Measurements from ENCODE around the gene CD82. TPM values are rescaled to one million over a fixed set of nuclear protein-coding genes. Genes with fewer than 3 reads are reported as not detected.

CD82 gene
- polyA plus RNA-seq, 3 donors = 40.8 to 89.0 (median 43.0) TPM

DNA sequence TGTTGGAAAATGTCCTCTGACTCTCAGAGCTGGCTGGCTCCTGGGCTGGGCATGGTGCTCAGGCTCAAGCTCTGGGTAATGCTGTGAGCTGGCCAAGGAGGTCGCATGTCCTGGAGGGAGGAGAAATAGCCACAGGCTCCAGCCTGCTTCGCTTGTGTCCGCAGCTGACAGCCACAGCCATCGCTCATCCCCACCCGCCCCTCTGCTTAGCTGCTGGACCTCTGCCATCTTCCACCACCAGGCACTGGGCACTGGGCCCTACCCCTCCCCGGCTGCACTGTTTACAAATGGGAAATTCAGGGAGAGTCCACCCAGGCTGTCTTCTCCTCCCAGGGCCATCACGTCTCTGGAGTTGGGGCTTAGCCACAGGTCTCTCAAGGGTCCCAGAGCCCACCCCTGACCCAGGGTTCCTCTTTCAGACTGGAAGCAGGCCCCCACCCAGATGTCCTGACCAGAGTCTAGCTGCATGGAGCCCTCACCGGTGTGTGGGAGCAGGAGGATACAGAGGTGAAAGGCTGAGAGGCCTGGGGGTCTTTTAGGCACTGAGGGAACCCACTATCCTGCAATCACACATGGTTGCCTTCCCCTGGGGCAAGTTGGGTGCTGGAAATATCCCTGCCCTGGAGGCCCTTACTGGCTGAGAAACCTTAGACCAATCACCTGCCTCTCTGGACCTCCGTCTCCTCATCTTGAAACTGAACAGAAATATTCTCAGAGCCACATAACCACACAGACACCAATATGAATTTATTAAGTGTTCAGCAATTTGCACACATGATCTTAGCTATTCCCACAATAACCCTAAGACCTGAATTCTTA is 62.7 kb downstream of the CD82 start:
- Histone ChIP-seq H3K27ac (ENCODE audit: low read depth in 1 of 2, low read length in 2 of 2) (no peak overlapping the region), H3K79me2 (ENCODE audit: insufficient read depth, low read length) (no peaks in the 10 kb centered on the region), H3K4me2 (replicated peaks; ENCODE audit: extremely low read depth, low read length, poor library complexity, severe bottlenecking) (no peak overlapping the region), H3K9me3 (replicated peaks in 1 of 2; ENCODE audit: control insufficient read depth in 1 of 2, insufficient read depth in 1 of 2, low read length in 2 of 2) (no peaks in the 10 kb centered on the region), H3K36me3 (replicated peaks in 1 of 2; ENCODE audit: control insufficient read depth in 1 of 2, insufficient read depth in 2 of 2, low read length in 2 of 2) (no peaks in the 10 kb centered on the region), H3K9ac (ENCODE audit: insufficient read depth, low read length, poor library complexity, severe bottlenecking) (no peak overlapping the region), H3K4me3 (replicated peaks in 1 of 3; ENCODE audit: low read depth in 2 of 3, low read length in 3 of 3) (no peak overlapping the region), H2AFZ (ENCODE audit: insufficient read depth, low read depth, low read length, poor library complexity, severe bottlenecking) (no peak overlapping the region), H3K27me3 (ENCODE audit: control insufficient read depth in 2 of 2, insufficient read depth in 2 of 2, low read length in 2 of 2) (no peaks in the 10 kb centered on the region), H3K4me1 (ENCODE audit: control insufficient read depth in 1 of 2, insufficient read depth in 2 of 2, low read length in 2 of 2) (peaks cover 19 to 25% of the 10 kb centered on the region in 2 donors), H4K20me1 (ENCODE audit: insufficient read depth, low read length) (no peaks in the 10 kb centered on the region)
- peak in 1 of 3 donors; percentile 6 for DNase-seq
- no peak overlapping the region for H3K27ac Mint-ChIP-seq
- peaks cover 5 to 6% of the 10 kb centered on the region in 2 donors for H3K36me3 Mint-ChIP-seq
- H3K27me3 Mint-ChIP-seq (ENCODE audit: low read depth in 3 of 3) = peaks cover 28 to 35% (median 31%) of the 10 kb centered on the region in 3 donors
- peak overlapping the region in 1 of 2 donors; percentile 16 for H3K4me3 Mint-ChIP-seq
- intact Hi-C loops (cut with micrococcal nuclease) = loop anchor here (5.0 to 10.0 kb wide), 2 partner anchors 147 to 284 kb away; no protein-coding TSS in a partner anchor
- WGBS (ENCODE audit: insufficient coverage) = 64% methylated on average over 3 of the region's 9 CpGs
- H3K9me3 Mint-ChIP-seq = peaks cover 0 to 3% (median 0%) of the 10 kb centered on the region in 7 donors
- TF ChIP-seq, protein P1, sequence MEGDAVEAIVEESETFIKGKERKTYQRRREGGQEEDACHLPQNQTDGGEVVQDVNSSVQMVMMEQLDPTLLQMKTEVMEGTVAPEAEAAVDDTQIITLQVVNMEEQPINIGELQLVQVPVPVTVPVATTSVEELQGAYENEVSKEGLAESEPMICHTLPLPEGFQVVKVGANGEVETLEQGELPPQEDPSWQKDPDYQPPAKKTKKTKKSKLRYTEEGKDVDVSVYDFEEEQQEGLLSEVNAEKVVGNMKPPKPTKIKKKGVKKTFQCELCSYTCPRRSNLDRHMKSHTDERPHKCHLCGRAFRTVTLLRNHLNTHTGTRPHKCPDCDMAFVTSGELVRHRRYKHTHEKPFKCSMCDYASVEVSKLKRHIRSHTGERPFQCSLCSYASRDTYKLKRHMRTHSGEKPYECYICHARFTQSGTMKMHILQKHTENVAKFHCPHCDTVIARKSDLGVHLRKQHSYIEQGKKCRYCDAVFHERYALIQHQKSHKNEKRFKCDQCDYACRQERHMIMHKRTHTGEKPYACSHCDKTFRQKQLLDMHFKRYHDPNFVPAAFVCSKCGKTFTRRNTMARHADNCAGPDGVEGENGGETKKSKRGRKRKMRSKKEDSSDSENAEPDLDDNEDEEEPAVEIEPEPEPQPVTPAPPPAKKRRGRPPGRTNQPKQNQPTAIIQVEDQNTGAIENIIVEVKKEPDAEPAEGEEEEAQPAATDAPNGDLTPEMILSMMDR (IDR thresholded peaks at IDR 0.05) = no peak
- H3K4me1 Mint-ChIP-seq = peaks cover 48% of the 10 kb centered on the region

DNA sequence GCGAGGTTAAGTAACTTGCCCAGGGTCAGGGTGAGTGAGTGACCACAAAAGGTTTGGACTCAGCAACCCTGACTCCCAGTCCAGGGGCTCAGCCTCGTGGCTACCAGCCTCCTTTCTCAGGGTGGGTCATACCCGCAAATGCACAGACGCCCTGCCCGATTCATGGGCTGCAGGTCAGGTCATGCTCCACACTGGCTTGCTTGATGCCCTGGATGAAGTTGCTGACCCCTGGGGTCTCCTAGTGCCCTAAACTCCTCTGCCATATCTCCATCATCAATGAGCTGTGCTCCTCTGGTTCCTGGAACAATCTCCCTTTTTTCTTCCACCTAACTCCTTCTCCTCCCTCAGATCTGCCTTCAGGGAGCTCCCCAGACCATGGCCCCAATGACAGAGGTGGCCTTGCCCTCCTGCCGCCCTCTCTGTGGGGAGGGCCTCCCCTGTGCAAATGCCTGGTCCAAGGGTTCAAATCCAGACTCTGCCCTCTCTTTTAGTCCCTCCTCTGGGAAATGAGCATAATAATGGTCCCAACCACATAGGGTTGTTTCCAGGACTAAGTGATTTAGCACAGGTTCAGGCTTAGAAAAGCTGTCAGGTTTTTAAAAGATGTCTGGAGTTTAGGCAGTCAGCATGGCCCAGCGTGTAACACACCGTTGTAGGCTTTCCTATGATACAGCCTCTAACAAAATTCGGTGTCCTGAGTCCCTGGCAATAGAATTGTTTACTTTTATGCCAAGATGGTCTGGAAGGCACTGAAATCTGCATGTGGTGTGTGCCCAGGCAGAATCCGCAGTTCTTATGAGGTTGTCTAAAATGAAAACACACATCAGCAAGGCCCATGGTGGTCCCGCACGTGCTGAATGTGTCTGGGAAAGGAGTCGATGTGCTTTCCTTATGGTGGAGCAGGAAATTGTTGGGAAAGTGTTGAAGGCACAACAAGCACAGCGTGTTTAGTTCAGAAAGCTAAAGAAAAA is 63.6 kb downstream of the CD82 start:
- Mint-ChIP-seq H3K27ac (peak overlapping the region in 1 of 7 donors; percentile 3), H3K9me3 (peaks cover 0 to 3% (median 0%) of the 10 kb centered on the region in 7 donors), H3K27me3 (ENCODE audit: low read depth in 3 of 3) (peaks cover 24 to 33% (median 28%) of the 10 kb centered on the region in 3 donors), H3K4me1 (peaks cover 44% of the 10 kb centered on the region), H3K36me3 (peaks cover 3 to 6% of the 10 kb centered on the region in 2 donors), H3K4me3 (peak overlapping the region in 1 of 2 donors; percentile 57)
- H3K9ac ChIP-seq (ENCODE audit: insufficient read depth, low read length, poor library complexity, severe bottlenecking) = no peak overlapping the region
- TF ChIP-seq, protein P1 (IDR thresholded peaks at IDR 0.05) = no peak
- H3K4me1 ChIP-seq (ENCODE audit: control insufficient read depth in 1 of 2, insufficient read depth in 2 of 2, low read length in 2 of 2) = peaks cover 15 to 16% of the 10 kb centered on the region in 2 donors
- DNase-seq = no peak
- no peaks in the 10 kb centered on the region for H3K79me2 ChIP-seq (ENCODE audit: insufficient read depth, low read length)
- H3K27me3 ChIP-seq (ENCODE audit: control insufficient read depth in 2 of 2, insufficient read depth in 2 of 2, low read length in 2 of 2) = no peaks in the 10 kb centered on the region
- H3K4me2 ChIP-seq (replicated peaks; ENCODE audit: extremely low read depth, low read length, poor library complexity, severe bottlenecking) = no peak overlapping the region
- no peak overlapping the region for H3K27ac ChIP-seq (ENCODE audit: low read depth in 1 of 2, low read length in 2 of 2)
- H4K20me1 ChIP-seq (ENCODE audit: insufficient read depth, low read length) = no peaks in the 10 kb centered on the region
- 87% methylated on average over 12 of the region's 14 CpGs for WGBS (ENCODE audit: insufficient coverage)
- intact Hi-C loops (cut with micrococcal nuclease) = loop anchor here (5.0 to 10.0 kb wide), 2 partner anchors 146 to 283 kb away; no protein-coding TSS in a partner anchor
- H3K36me3 ChIP-seq (replicated peaks in 1 of 2; ENCODE audit: control insufficient read depth in 1 of 2, insufficient read depth in 2 of 2, low read length in 2 of 2) = no peaks in the 10 kb centered on the region
- H3K4me3 ChIP-seq (replicated peaks in 1 of 3; ENCODE audit: low read depth in 2 of 3, low read length in 3 of 3) = no peak overlapping the region
- no peak overlapping the region for H2AFZ ChIP-seq (ENCODE audit: insufficient read depth, low read depth, low read length, poor library complexity, severe bottlenecking)
- no peaks in the 10 kb centered on the region for H3K9me3 ChIP-seq (replicated peaks in 1 of 2; ENCODE audit: control insufficient read depth in 1 of 2, insufficient read depth in 1 of 2, low read length in 2 of 2)

Measured in CD14-positive monocyte (primary cell).